ENCODE measurements around the gene ABCC8. TPM values are rescaled to one million over a fixed set of nuclear protein-coding genes. Genes with fewer than 3 reads are reported as not detected.

ABCC8 gene
- total RNA-seq, 2 experiments from 2014 or later: not detected

GRCh38 chr11:17351510-17352176 is 125.0 kb downstream of the ABCC8 start, which contains the start of gene NCR3LG1:
Gene NCR3LG1 (plus strand): TSS chr11:17351800. CDS start chr11:17351970, 170 bp downstream.
- H3K4me3 Mint-ChIP-seq: peak within 1 kb of the TSS; percentile 73
- H3K27me3 Mint-ChIP-seq: peaks cover 48% of the 10 kb centered on the region
- POLR2A ChIA-PET: no interaction called here
- CTCF ChIA-PET: interaction anchor here (0.6 to 0.7 kb wide), 2 partner anchors 173 to 251 kb away, joined by 3 to 4 read pairs; no protein-coding TSS in a partner anchor
- peak; percentile 40 for DNase-seq
- H3K9me3 Mint-ChIP-seq: no peaks in the 10 kb centered on the region
- peak within 1 kb of the TSS; percentile 7 for H3K27ac Mint-ChIP-seq
- no peaks in the 10 kb centered on the region for H3K36me3 Mint-ChIP-seq (ENCODE audit: low read depth)
- peaks cover 35% of the 10 kb centered on the region for H3K4me1 Mint-ChIP-seq

DNA sequence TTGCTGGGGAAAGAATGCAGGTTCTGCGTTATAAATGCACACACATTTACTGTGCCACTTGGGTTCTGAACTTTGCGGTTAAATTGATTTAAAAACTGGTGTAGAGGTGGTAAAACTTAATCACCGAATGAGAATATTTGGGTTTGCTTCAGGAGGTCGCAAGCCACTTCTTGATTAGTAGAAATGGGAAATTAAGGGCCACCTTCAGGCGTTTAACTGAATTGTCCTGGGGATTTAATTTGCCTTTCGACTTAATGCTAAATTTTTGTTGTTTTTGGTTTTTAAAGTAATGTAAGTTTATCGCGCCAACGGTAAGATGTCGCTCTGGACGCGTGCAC is 125.5 kb downstream of the ABCC8 start:
- ChIA-PET CTCF (interaction anchor here (0.6 kb wide), 1 partner anchor 153 kb away, joined by 3 read pairs; no protein-coding TSS in a partner anchor), POLR2A (no interaction called here)
- H3K4me3 Mint-ChIP-seq: peak overlapping the region; percentile 52
- peaks cover 48% of the 10 kb centered on the region for H3K27me3 Mint-ChIP-seq
- H3K4me1 Mint-ChIP-seq: peaks cover 35% of the 10 kb centered on the region
- DNase-seq: no peak
- H3K9me3 Mint-ChIP-seq: no peaks in the 10 kb centered on the region
- no peaks in the 10 kb centered on the region for H3K36me3 Mint-ChIP-seq (ENCODE audit: low read depth)
- no peak overlapping the region for H3K27ac Mint-ChIP-seq

GRCh38 chr11:17350455-17351171 is 126.0 kb downstream of the ABCC8 start:
- Mint-ChIP-seq H3K4me3 (peak overlapping the region; percentile 52), H3K27ac (no peak overlapping the region), H3K9me3 (no peaks in the 10 kb centered on the region), H3K36me3 (ENCODE audit: low read depth) (no peaks in the 10 kb centered on the region), H3K27me3 (peaks cover 48% of the 10 kb centered on the region), H3K4me1 (peaks cover 35% of the 10 kb centered on the region)
- DNase-seq: no peak
- ChIA-PET CTCF (interaction anchor here (0.6 kb wide), 1 partner anchor 154 kb away, joined by 3 read pairs; no protein-coding TSS in a partner anchor), POLR2A (no interaction called here)

DNA sequence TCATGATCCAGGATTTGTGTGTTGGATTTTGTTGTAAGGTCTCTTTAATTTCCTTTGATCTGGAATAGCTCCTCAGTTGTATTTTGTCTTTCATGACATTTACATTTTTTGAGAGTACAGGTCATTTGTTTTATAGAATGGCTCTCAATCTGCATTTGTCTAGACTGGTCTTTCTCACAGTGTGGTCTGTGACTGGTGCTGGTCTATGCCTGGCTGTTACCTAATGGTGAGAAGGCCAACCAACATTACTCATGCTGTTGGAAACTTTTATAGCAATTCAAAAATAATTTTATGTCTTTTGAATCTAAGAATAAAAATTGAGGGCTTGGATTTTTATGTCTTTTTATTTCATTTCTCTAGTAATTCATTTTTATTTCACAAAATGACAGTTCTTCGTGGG is 129.0 kb downstream of the ABCC8 start:
- Mint-ChIP-seq H3K36me3 (ENCODE audit: low read depth) (no peaks in the 10 kb centered on the region), H3K4me3 (no peak overlapping the region), H3K4me1 (peaks cover 17% of the 10 kb centered on the region), H3K27me3 (peaks cover 33% of the 10 kb centered on the region), H3K27ac (no peak overlapping the region), H3K9me3 (no peaks in the 10 kb centered on the region)
- CTCF ChIA-PET: interaction anchor here (0.6 kb wide), 1 partner anchor 42 kb away, joined by 3 read pairs; no protein-coding TSS in a partner anchor
- no peak for DNase-seq
- POLR2A ChIA-PET: no interaction called here

GRCh38 chr11:17343907-17344306 is 132.7 kb downstream of the ABCC8 start:
- Mint-ChIP-seq H3K27ac (no peak overlapping the region), H3K9me3 (no peaks in the 10 kb centered on the region)

GRCh38 chr11:17343257-17343656 is 133.4 kb downstream of the ABCC8 start:
- H3K36me3 Mint-ChIP-seq (ENCODE audit: low read depth): no peaks in the 10 kb centered on the region
- no peak for DNase-seq
- no peak overlapping the region for H3K4me3 Mint-ChIP-seq
- POLR2A ChIA-PET: no interaction called here
- no peaks in the 10 kb centered on the region for H3K27me3 Mint-ChIP-seq
- no peaks in the 10 kb centered on the region for H3K9me3 Mint-ChIP-seq
- CTCF ChIA-PET: no interaction called here
- H3K27ac Mint-ChIP-seq: no peak overlapping the region
- no peaks in the 10 kb centered on the region for H3K4me1 Mint-ChIP-seq

More at GRCh38 chr11:17343907-17344306, 132.7 kb downstream of the ABCC8 start:
- ChIA-PET CTCF (interaction anchor here (1.6 kb wide), 1 partner anchor 114 kb away, joined by 4 read pairs; no protein-coding TSS in a partner anchor), POLR2A (no interaction called here)
- no peaks in the 10 kb centered on the region for H3K4me1 Mint-ChIP-seq
- H3K4me3 Mint-ChIP-seq: no peak overlapping the region
- DNase-seq: no peak
- no peaks in the 10 kb centered on the region for H3K36me3 Mint-ChIP-seq (ENCODE audit: low read depth)
- H3K27me3 Mint-ChIP-seq: peaks cover 3% of the 10 kb centered on the region

Other genes starting within 250 kb of the ABCC8 start
- gene NUCB2, start 200.1 kb downstream of the ABCC8 start, total RNA-seq: 10 to 100 TPM; 82.0 to 91.8 TPM
- under 1 TPM; 0.15 TPM for gene NCR3LG1, start 125.0 kb downstream of the ABCC8 start, total RNA-seq
- gene KCNJ11, start 88.2 kb downstream of the ABCC8 start, total RNA-seq: under 1 TPM; 0.18 to 0.55 TPM
- gene USH1C, start 67.6 kb upstream of the ABCC8 start, total RNA-seq: not detected
- not detected for gene OTOG, start 70.4 kb upstream of the ABCC8 start, total RNA-seq
- gene MYOD1, start 242.7 kb upstream of the ABCC8 start, total RNA-seq: not detected